ENCODE data around the gene DPP6. TPM values are rescaled to one million over a fixed set of nuclear protein-coding genes. Genes with fewer than 3 reads are reported as not detected.

Gene DPP6
- polyA plus RNA-seq, 2 of the 4 experiments (the other 2 are of a cell fraction): not detected

- TF ChIP-seq RARB (CRISPR knock-in tag; IDR thresholded peaks at IDR 0.05) (no peak), HOXB13 (CRISPR knock-in tag; IDR thresholded peaks at IDR 0.05; ENCODE audit: low read depth) (no peak), BCL3 (IDR thresholded peaks at IDR 0.05) (no peak)
- no peak overlapping the region for H3K27ac ChIP-seq
- CTCF ChIA-PET: no interaction called here
- DNase-seq (ENCODE audit: low read depth in 1 of 2, low spot score in 1 of 2) (no peak), ATAC-seq (no peak), FAIRE-seq (no peak)
- WGBS (ENCODE audit: missing lambda C conversion rate): 2% methylated on average over 4 of the region's 4 CpGs
- H3K4me2 ChIP-seq: no peak overlapping the region
- POLR2A ChIA-PET: no interaction called here
- H3K9me3 ChIP-seq: no peaks in the 10 kb centered on the region
- H3K4me1 ChIP-seq: no peaks in the 10 kb centered on the region
- no peak overlapping the region for H3K4me3 ChIP-seq
Measured at GRCh38 chr7:154598396-154598795, 546.2 kb downstream of the DPP6 start.

- no peak overlapping the region for H3K4me2 ChIP-seq
- H3K9me3 ChIP-seq: no peaks in the 10 kb centered on the region
- CTCF ChIA-PET: no interaction called here
- no peak for DNase-seq (ENCODE audit: low read depth in 1 of 2, low spot score in 1 of 2)
- no peak for ATAC-seq
- WGBS (ENCODE audit: missing lambda C conversion rate): 46% methylated on average over 3 of the region's 3 CpGs
- H3K27ac ChIP-seq: no peak overlapping the region
- POLR2A ChIA-PET: no interaction called here
- no peak for FAIRE-seq
- no peaks in the 10 kb centered on the region for H3K4me1 ChIP-seq
- no peak overlapping the region for H3K4me3 ChIP-seq
- no peak for TF ChIP-seq SMC3 (IDR thresholded peaks at IDR 0.05)
- TF ChIP-seq REST (IDR thresholded peaks at IDR 0.05): no peak
- TF ChIP-seq JUNB (IDR thresholded peaks at IDR 0.05): no peak
- no peak for TF ChIP-seq MAZ (IDR thresholded peaks at IDR 0.05; ENCODE audit: borderline replicate concordance, low read depth, low read length)
- no peak for TF ChIP-seq HOXB13 (CRISPR knock-in tag; IDR thresholded peaks at IDR 0.05; ENCODE audit: low read depth)
- TF ChIP-seq, protein P1, sequence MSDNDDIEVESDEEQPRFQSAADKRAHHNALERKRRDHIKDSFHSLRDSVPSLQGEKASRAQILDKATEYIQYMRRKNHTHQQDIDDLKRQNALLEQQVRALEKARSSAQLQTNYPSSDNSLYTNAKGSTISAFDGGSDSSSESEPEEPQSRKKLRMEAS (IDR thresholded peaks at IDR 0.05): no peak
- no peak for TF ChIP-seq HMGXB4 (CRISPR knock-in tag; IDR thresholded peaks at IDR 0.05; ENCODE audit: borderline replicate concordance)
- TF ChIP-seq ZFP36 (IDR thresholded peaks at IDR 0.05; ENCODE audit: borderline replicate concordance, partially characterized antibody): no peak
- no peak for TF ChIP-seq HDAC2 (IDR thresholded peaks at IDR 0.05)
- TF ChIP-seq MAFK (IDR thresholded peaks at IDR 0.05; ENCODE audit: partially characterized antibody): no peak
- TF ChIP-seq, protein P2, sequence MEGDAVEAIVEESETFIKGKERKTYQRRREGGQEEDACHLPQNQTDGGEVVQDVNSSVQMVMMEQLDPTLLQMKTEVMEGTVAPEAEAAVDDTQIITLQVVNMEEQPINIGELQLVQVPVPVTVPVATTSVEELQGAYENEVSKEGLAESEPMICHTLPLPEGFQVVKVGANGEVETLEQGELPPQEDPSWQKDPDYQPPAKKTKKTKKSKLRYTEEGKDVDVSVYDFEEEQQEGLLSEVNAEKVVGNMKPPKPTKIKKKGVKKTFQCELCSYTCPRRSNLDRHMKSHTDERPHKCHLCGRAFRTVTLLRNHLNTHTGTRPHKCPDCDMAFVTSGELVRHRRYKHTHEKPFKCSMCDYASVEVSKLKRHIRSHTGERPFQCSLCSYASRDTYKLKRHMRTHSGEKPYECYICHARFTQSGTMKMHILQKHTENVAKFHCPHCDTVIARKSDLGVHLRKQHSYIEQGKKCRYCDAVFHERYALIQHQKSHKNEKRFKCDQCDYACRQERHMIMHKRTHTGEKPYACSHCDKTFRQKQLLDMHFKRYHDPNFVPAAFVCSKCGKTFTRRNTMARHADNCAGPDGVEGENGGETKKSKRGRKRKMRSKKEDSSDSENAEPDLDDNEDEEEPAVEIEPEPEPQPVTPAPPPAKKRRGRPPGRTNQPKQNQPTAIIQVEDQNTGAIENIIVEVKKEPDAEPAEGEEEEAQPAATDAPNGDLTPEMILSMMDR (IDR thresholded peaks at IDR 0.05): no peak
- TF ChIP-seq, protein P3, sequence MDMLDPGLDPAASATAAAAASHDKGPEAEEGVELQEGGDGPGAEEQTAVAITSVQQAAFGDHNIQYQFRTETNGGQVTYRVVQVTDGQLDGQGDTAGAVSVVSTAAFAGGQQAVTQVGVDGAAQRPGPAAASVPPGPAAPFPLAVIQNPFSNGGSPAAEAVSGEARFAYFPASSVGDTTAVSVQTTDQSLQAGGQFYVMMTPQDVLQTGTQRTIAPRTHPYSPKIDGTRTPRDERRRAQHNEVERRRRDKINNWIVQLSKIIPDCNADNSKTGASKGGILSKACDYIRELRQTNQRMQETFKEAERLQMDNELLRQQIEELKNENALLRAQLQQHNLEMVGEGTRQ (IDR thresholded peaks at IDR 0.05): no peak
- TF ChIP-seq HEYL (CRISPR knock-in tag; IDR thresholded peaks at IDR 0.05): no peak
- no peak for TF ChIP-seq BCL3 (IDR thresholded peaks at IDR 0.05)
- no peak for TF ChIP-seq POLR2A (IDR thresholded peaks at IDR 0.05; ENCODE audit: low read length)
- no peak for TF ChIP-seq ESRRA (IDR thresholded peaks at IDR 0.05; ENCODE audit: borderline replicate concordance, low read length)
- TF ChIP-seq ZSCAN20 (CRISPR knock-in tag; IDR thresholded peaks at IDR 0.05): no peak
- TF ChIP-seq HOXB5 (CRISPR knock-in tag; IDR thresholded peaks at IDR 0.05): no peak
Measured at GRCh38 chr7:154598864-154599263, 546.7 kb downstream of the DPP6 start.
